ENCODE results near the gene NCR1. TPM values are rescaled to one million over a fixed set of nuclear protein-coding genes. Genes with fewer than 3 reads are reported as not detected.

Gene NCR1
- polyA plus RNA-seq, 5 donors, result 0.19 to 1.8 (median 0.33) TPM

Other genes starting within 250 kb of the NCR1 start
- gene LILRB4, start 243.2 kb upstream of the NCR1 start, polyA plus RNA-seq (ENCODE audit: insufficient read depth in 1 of 5, insufficient read length in 5 of 5, low replicate concordance in 1 of 5), result 1 to 10 TPM; 1.1 to 1.7 (median 1.4) TPM
- gene KIR3DL3, start 181.7 kb upstream of the NCR1 start, polyA plus RNA-seq (ENCODE audit: insufficient read depth in 1 of 5, insufficient read length in 5 of 5, low replicate concordance in 1 of 5), result not detected
- gene KIR2DL3, start 167.6 kb upstream of the NCR1 start, polyA plus RNA-seq (ENCODE audit: insufficient read depth in 1 of 5, insufficient read length in 5 of 5, low replicate concordance in 1 of 5), result under 1 TPM in 4 of 5 donors, not detected in 1; 0.16 to 0.35 (median 0.18) TPM
- gene KIR2DL1, start 136.4 kb upstream of the NCR1 start, polyA plus RNA-seq (ENCODE audit: insufficient read depth in 1 of 5, insufficient read length in 5 of 5, low replicate concordance in 1 of 5), result under 1 TPM in 4 of 5 donors, not detected in 1; 0.13 to 0.26 (median 0.18) TPM
- under 1 TPM in 1 of 5 donors, not detected in 4; 0.09 TPM for gene KIR2DL4, start 102.5 kb upstream of the NCR1 start, polyA plus RNA-seq (ENCODE audit: insufficient read depth in 1 of 5, insufficient read length in 5 of 5, low replicate concordance in 1 of 5)
- under 1 TPM in 3 of 5 donors, not detected in 2; 0.12 to 0.16 (median 0.13) TPM for gene KIR3DL1, start 89.7 kb upstream of the NCR1 start, polyA plus RNA-seq (ENCODE audit: insufficient read depth in 1 of 5, insufficient read length in 5 of 5, low replicate concordance in 1 of 5)
- gene KIR2DS4, start 73.5 kb upstream of the NCR1 start, polyA plus RNA-seq (ENCODE audit: insufficient read depth in 1 of 5, insufficient read length in 5 of 5, low replicate concordance in 1 of 5), result under 1 TPM in 3 of 5 donors, not detected in 2; 0.10 to 0.47 (median 0.19) TPM
- gene KIR3DL2, start 55.7 kb upstream of the NCR1 start, polyA plus RNA-seq (ENCODE audit: insufficient read depth in 1 of 5, insufficient read length in 5 of 5, low replicate concordance in 1 of 5), result not detected
- under 1 TPM; 0.35 to 0.73 (median 0.60) TPM for gene FCAR, start 31.9 kb upstream of the NCR1 start, polyA plus RNA-seq (ENCODE audit: insufficient read depth in 1 of 5, insufficient read length in 5 of 5, low replicate concordance in 1 of 5)
- under 1 TPM in 2 of 5 donors, not detected in 3; 0.07 to 0.11 TPM for gene NLRP7, start 41.4 kb downstream of the NCR1 start, polyA plus RNA-seq (ENCODE audit: insufficient read depth in 1 of 5, insufficient read length in 5 of 5, low replicate concordance in 1 of 5)
- 10 to 100 TPM in 1 of 5 donors, 1 to 10 TPM in 4; 6.7 to 13.3 (median 9.2) TPM for gene NLRP2, start 60.2 kb downstream of the NCR1 start, polyA plus RNA-seq (ENCODE audit: insufficient read depth in 1 of 5, insufficient read length in 5 of 5, low replicate concordance in 1 of 5)
- gene GP6, start 132.1 kb downstream of the NCR1 start, polyA plus RNA-seq (ENCODE audit: insufficient read depth in 1 of 5, insufficient read length in 5 of 5, low replicate concordance in 1 of 5), result 1 to 10 TPM in 1 of 5 donors, under 1 TPM in 4; 0.69 to 1.6 (median 0.83) TPM
- 10 to 100 TPM in 3 of 5 donors, 1 to 10 TPM in 2; 7.4 to 15.0 (median 12.5) TPM for gene RDH13, start 157.0 kb downstream of the NCR1 start, polyA plus RNA-seq (ENCODE audit: insufficient read depth in 1 of 5, insufficient read length in 5 of 5, low replicate concordance in 1 of 5)
- gene EPS8L1, start 169.7 kb downstream of the NCR1 start, polyA plus RNA-seq (ENCODE audit: insufficient read depth in 1 of 5, insufficient read length in 5 of 5, low replicate concordance in 1 of 5), result 10 to 100 TPM in 3 of 5 donors, 1 to 10 TPM in 2; 4.2 to 16.4 (median 12.4) TPM
- gene PPP1R12C, start 211.5 kb downstream of the NCR1 start, polyA plus RNA-seq (ENCODE audit: insufficient read depth in 1 of 5, insufficient read length in 5 of 5, low replicate concordance in 1 of 5), result 10 to 100 TPM; 45.4 to 88.7 (median 69.3) TPM
- 10 to 100 TPM in 1 of 5 donors, 1 to 10 TPM in 3, under 1 TPM in 1; 0.91 to 27.5 (median 2.1) TPM for gene TNNT1, start 243.1 kb downstream of the NCR1 start, polyA plus RNA-seq (ENCODE audit: insufficient read depth in 1 of 5, insufficient read length in 5 of 5, low replicate concordance in 1 of 5)